GM12878 (cell line): ENCODE results near the gene SINHCAF. TPM values are rescaled to one million over a fixed set of nuclear protein-coding genes. Genes with fewer than 3 reads are reported as not detected.
"Not testable (repeated sequence)": the region's sequence is repeated elsewhere in the genome, so short reads cannot be mapped to it uniquely, and the experiment has no call there.

Experiments used
- ATAC-seq: fragments of 200-7000 bp; cut with Tn5 transposase; 3 replicates; pipeline ENCODE4 v1.9.1; 2020; ENCODE audit warnings: mild to moderate bottlenecking, moderate library complexity
- BruUV-seq: library from RNA; stranded (reverse); fragments of 400-500 nt; replicated peaks from 2 replicates; lab custom pipeline; 2021; lab: Mats Ljungman, UMichigan
- CTCF ChIA-PET: fragments of 300-600 bp; sonication (Branson Sonifier 250); formaldehyde crosslinking; extraction: SDS; loops from one replicate; lab custom pipeline; 2021; ENCODE audit warnings: inconsistent platforms; lab: Yijun Ruan, JAX
- POLR2A ChIA-PET: fragments of 350-600 bp; formaldehyde crosslinking; extraction: SDS; loops from one replicate; lab custom pipeline; 2021; ENCODE audit warnings: inconsistent platforms; lab: Charles Lee
- RAD21 ChIA-PET: fragments of 300-600 bp; sonication (Branson Sonifier 250); formaldehyde crosslinking; loops from one replicate; lab custom pipeline; 2023; ENCODE audit warnings: antibody characterized with exemption; ENCODE audit not compliant: unreplicated experiment; lab: Charles Lee
- SMC1A ChIA-PET: fragments of 300-600 bp; sonication (Branson Sonifier 250); formaldehyde crosslinking; loops from one replicate; lab custom pipeline; 2023; ENCODE audit not compliant: unreplicated experiment, uncharacterized antibody; lab: Charles Lee
- DNase-seq: peaks from one replicate; pipeline ENCODE4 v3.0.0-alpha.2; 2011; ENCODE audit warnings: low read depth, low spot score
- FAIRE-seq: peaks from 3 replicates; lab custom pipeline; 2011; peaks lifted over from hg19 to GRCh38; lab: Jason Lieb, UNC
- H2AFZ ChIP-seq: 2 replicates; pipeline ENCODE4 v1.6.0; 2011; ENCODE audit warnings: low read depth, low read length, control low read depth; ENCODE audit not compliant: control insufficient read depth
- H3K27ac ChIP-seq: 2 replicates; pipeline ENCODE4 v1.5.1; 2011; ENCODE audit warnings: control low read depth; ENCODE audit not compliant: control insufficient read depth, insufficient read depth
- H3K27me3 ChIP-seq, 2 experiments: replicated peaks in 1 of 2; 2 replicates each; pipeline versions ENCODE4 v1.6.0 to v1.6.1; 2011; ENCODE audit warnings: low read length in 1 of 2; ENCODE audit not compliant: control insufficient read depth in 2 of 2, insufficient read depth in 2 of 2
- H3K36me3 ChIP-seq, 2 experiments: 2 replicates each; pipeline ENCODE4 v1.5.1; 2011; ENCODE audit warnings: low read length in 1 of 2; ENCODE audit not compliant: control insufficient read depth in 2 of 2, insufficient read depth in 2 of 2
- H3K4me1 ChIP-seq: 2 replicates; pipeline ENCODE4 v1.6.1; 2011; ENCODE audit warnings: mild to moderate bottlenecking, low read length, moderate library complexity, mixed read lengths; ENCODE audit not compliant: control insufficient read depth, insufficient read depth
- H3K4me2 ChIP-seq: 2 replicates; pipeline ENCODE4 v1.6.0; 2011; ENCODE audit warnings: control low read depth; ENCODE audit not compliant: control insufficient read depth, insufficient read depth
- H3K4me3 ChIP-seq: fragments of 200-600 bp; sonication (generic); 2 replicates; pipeline ENCODE4 v1.5.1; 2016
- H3K79me2 ChIP-seq: 2 replicates; pipeline ENCODE4 v1.6.0; 2011; ENCODE audit warnings: low read length; ENCODE audit not compliant: control insufficient read depth, insufficient read depth
- H3K9ac ChIP-seq: 2 replicates; pipeline ENCODE4 v1.8.0; 2011; ENCODE audit warnings: low read length, control low read depth, mixed read lengths; ENCODE audit not compliant: control insufficient read depth, insufficient read depth
- H3K9me3 ChIP-seq: replicated peaks from 3 replicates; pipeline ENCODE4 v1.5.1; 2011; ENCODE audit warnings: mild to moderate bottlenecking, low read length; ENCODE audit not compliant: control insufficient read depth, insufficient read depth
- H4K20me1 ChIP-seq: 2 replicates; pipeline ENCODE4 v1.6.0; 2011; ENCODE audit not compliant: control insufficient read depth, insufficient read depth
- PKNOX1 ChIP-seq: fragments of 450-650 bp; IDR thresholded peaks from 2 replicates; pipeline ENCODE4 v1.6.1; 2016; ENCODE audit warnings: mild to moderate bottlenecking
- SMC3 ChIP-seq: IDR thresholded peaks from 2 replicates; pipeline ENCODE4 v1.6.1; 2011; ENCODE audit warnings: low read length, improper control_type of control experiment, borderline replicate concordance
- STAT3 ChIP-seq: IDR thresholded peaks from 2 replicates; pipeline ENCODE4 v1.6.1; 2011; ENCODE audit warnings: low read depth, low read length, improper control_type of control experiment
- WGBS: methylation state at CpG from one replicate; pipeline ENCODE4 v1.1.6; 2016; ENCODE audit warnings: low lambda C conversion rate; ENCODE audit not compliant: insufficient replicate concordance, insufficient coverage; ENCODE audit errors: missing lambda C conversion rate; 5-methylcytosine and 5-hydroxymethylcytosine counted together
- in situ Hi-C: fragments of 300-500 bp; cut with MboI; formaldehyde crosslinking; loops from 9 replicates; pipeline ENCODE4 v1.14.3; 2018; ENCODE audit warnings: mixed read lengths
- intact Hi-C: fragments of 100-400 bp; cut with micrococcal nuclease; formaldehyde crosslinking; loops from one replicate; pipeline ENCODE4 v1.14.2; 2022; ENCODE audit not compliant: unreplicated experiment
- polyA plus RNA-seq, 11 experiments: library from polyadenylated mRNA; depleted of rRNA in 4 of 11; unstranded in 6 of 11; stranded (reverse) in 5 of 11; fragments of >200 nt; fragmentation: Nextera tagmentation in 4 of 11; fragmentation: Illumina TruSeq in 1 of 11; extraction: Ambion mirVana in 4 of 11; extraction: Trizol in 1 of 11; gene quantifications; 1 replicate in 1 of 11; 2 replicates in 10 of 11; pipeline versions ENCODE4 v1.2.1 to v1.2.3, GENCODE V29; 2011 to 2016; ENCODE audit warnings: inconsistent platforms in 2 of 11, missing spikeins in 2 of 11, low read depth in 1 of 11
- total RNA-seq, 4 experiments: library from RNA; depleted of rRNA in 3 of 4; stranded (reverse); fragments of >200 nt in 3 of 4; fragmentation: Illumina TruSeq in 1 of 4; extraction: Trizol in 1 of 4; gene quantifications; 2 replicates each; pipeline versions ENCODE4 v1.2.1 to v1.2.3, GENCODE V29; 2013 to 2021

The SINHCAF gene
- total and polyA plus RNA-seq, 10 of the 15 experiments (the other 5 are each of a cell fraction or from before 2014, with no cell fraction given), result 60.4 to 156 (median 90.3) TPM

DNA sequence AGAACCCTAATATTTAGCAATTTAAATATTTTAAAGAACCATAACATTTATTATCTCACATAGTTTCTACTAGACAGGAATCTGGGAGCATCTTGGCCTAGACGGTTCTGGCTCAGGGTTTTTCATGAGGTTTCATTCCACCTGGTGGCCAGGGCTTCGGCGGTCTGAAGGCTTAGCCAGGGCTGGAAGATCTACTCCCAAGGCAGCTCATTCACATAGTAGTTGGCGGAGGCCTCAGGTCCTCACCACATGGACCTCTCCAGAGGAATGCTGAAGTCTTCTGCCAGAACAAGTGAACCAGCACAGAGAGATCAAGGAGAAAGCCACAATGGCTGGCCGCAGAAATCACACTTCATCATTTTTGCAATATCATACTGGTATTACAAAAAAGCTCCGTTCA, 68.2 kb downstream of the SINHCAF start (continued):
- TF ChIP-seq STAT3 (no peak), PKNOX1 (no peak)

- H3K27me3 ChIP-seq, FAIRE-seq, H3K9me3 ChIP-seq, BruUV-seq, H3K9ac ChIP-seq: not testable (repeated sequence)
- CTCF ChIA-PET, result interaction anchor here (0.6 to 13.5 kb wide), 22 partner anchors 9 to 1060 kb away, joined by 3 to 140 read pairs (median 4); no protein-coding TSS in a partner anchor
- 74% methylated on average over 32 of the region's 34 CpGs for WGBS
- RAD21 ChIA-PET, result interaction anchor here (0.6 to 2.1 kb wide), 11 partner anchors 9 to 1060 kb away, joined by 3 to 22 read pairs (median 3); no protein-coding TSS in a partner anchor
- POLR2A ChIA-PET, result interaction anchor here (0.6 kb wide), 1 partner anchor 315 kb away, joined by 3 read pairs; no protein-coding TSS in a partner anchor
- peak; percentile 15; the same call in 1 of the 2 replicates for TF ChIP-seq SMC3
- TF ChIP-seq, all 136 proteins: peak for 1; not testable (repeated sequence) for 135
- not testable (repeated sequence) for H4K20me1 ChIP-seq, H3K4me1 ChIP-seq, H3K36me3 ChIP-seq, H3K27ac ChIP-seq, DNase-seq, H3K4me3 ChIP-seq, ATAC-seq, H3K79me2 ChIP-seq, H3K4me2 ChIP-seq
- intact Hi-C loops (loop anchor here (5.0 kb wide), 1 partner anchor 385 kb away; no protein-coding TSS in a partner anchor), in situ Hi-C loops (loop anchor here (5.0 kb wide), 1 partner anchor 395 kb away; no protein-coding TSS in a partner anchor)
- SMC1A ChIA-PET, result interaction anchor here (0.7 to 3.6 kb wide), 10 partner anchors 9 to 386 kb away, joined by 3 to 22 read pairs (median 4); no protein-coding TSS in a partner anchor
- H2AFZ ChIP-seq, result 0 out of 2 replicates have a peak overlapping the region, but pooled peaks have one; percentile 36
Measured at GRCh38 chr12:31251707-31252611, 74.0 kb downstream of the SINHCAF start.
